GM12875 (cell line): ENCODE measurements around the gene KLRG1.

Experiments used
- H3K4me3 ChIP-seq: one replicate; pipeline ENCODE4 v1.5.1; 2011; ENCODE audit warnings: low read depth, low read length, control low read depth
- TF ChIP-seq, protein P1 (sequence below): IDR thresholded peaks from 2 replicates; pipeline ENCODE4 v1.5.1; 2011; ENCODE audit warnings: low read depth, mild to moderate bottlenecking, control low read depth, inconsistent platforms, low read length, moderate library complexity, borderline replicate concordance; ENCODE audit not compliant: insufficient read depth

Gene KLRG1

DNA sequence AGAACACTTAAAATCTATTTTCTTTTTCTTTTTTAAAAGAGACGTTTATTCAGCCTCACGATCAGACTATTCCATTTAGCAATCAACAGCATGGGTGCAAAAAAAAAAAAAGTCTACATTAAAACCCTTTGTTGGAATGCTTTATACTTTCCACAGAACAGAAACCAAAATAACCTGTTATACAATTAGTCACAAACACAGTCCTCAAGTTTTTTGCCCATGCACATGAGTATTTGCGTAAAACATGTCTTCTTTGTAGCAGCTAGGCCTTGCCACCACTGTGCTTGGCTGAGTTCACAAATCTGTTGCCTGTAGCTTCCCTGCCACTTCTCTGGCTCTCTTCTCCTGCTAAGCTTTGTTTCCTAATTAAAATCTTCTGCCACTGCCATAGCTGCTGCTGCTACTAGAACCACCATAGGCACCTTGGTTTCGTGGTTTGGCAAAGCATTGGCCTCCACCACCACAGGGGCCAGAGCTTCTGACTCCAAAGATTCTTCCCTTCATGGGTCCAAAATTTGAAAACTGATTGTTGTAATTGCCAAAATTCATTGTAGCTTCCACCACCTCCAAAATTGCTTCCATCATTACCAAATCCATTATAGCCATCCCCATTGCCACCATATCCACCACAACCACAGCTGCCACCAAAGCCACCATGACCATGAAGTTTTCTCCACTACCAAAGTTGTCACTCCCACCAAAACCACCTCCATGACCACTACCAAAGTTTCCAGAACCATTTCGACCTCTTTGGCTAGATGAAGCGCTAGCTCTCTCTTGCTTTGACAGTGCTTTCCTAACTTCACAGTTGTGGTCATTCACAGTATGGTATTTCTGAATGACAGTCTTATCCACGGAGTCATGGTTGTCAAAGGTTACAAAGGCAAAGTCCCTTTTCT lies 38.1 kb downstream of the KLRG1 start:
- H3K4me3 ChIP-seq = no peak overlapping the region
- TF ChIP-seq, protein P1, sequence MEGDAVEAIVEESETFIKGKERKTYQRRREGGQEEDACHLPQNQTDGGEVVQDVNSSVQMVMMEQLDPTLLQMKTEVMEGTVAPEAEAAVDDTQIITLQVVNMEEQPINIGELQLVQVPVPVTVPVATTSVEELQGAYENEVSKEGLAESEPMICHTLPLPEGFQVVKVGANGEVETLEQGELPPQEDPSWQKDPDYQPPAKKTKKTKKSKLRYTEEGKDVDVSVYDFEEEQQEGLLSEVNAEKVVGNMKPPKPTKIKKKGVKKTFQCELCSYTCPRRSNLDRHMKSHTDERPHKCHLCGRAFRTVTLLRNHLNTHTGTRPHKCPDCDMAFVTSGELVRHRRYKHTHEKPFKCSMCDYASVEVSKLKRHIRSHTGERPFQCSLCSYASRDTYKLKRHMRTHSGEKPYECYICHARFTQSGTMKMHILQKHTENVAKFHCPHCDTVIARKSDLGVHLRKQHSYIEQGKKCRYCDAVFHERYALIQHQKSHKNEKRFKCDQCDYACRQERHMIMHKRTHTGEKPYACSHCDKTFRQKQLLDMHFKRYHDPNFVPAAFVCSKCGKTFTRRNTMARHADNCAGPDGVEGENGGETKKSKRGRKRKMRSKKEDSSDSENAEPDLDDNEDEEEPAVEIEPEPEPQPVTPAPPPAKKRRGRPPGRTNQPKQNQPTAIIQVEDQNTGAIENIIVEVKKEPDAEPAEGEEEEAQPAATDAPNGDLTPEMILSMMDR = no peak

DNA sequence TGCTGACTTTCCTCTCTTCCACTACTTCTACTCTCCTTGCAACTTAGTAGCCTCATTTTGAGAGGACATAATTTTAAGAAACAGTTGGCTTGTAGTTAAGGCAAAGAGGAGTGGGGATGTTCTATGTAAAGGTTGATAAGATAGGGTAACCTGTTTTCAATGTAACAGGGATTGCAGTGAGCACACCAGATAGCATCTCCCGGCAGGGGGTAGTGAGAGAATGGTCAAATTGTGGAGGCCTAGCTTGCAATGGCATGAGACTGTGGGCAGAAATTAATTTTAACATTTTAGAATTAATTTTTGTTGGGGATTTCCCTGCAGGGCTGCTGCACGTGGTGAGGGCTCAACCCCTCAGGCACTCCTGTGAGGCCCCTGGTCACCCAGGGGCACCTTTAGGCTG lies 41.4 kb downstream of the KLRG1 start:
- TF ChIP-seq, protein P1 = no peak
- H3K4me3 ChIP-seq = no peak overlapping the region

DNA sequence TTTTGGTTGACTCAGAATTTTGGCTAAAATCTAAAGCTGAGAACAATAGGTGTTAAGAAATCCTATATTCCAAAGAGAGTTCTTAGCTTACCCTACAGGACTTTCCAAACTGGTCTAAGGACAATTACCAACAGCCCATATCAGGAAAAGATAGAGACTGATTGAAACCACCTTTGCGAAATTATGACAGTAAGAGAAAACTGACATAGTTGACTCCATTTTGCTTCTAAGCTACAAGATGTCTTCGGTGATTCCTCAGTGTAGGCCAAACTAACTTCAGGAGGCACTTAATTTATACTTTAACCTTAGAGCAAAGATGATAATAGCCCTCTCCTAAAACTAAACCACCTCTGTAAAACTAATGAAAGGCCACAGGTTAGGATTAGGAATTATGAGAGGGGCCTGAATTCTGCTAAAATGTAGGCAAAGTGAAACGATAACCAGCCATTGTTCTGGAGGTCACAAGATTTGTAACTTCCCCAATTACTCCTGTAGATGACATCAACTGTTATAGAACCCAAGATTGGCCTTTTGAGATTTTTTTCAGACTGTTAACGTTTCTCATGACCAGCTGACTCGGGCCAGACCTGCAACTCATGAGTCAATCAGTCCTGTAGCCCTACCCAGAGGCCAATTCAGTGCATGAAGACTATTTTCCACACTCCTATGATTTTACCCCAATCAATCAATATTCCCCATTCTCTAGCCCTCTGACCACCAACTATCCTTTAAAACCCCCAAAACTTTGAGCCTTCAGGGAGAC lies 43.0 kb downstream of the KLRG1 start:
- H3K4me3 ChIP-seq = no peak overlapping the region
- TF ChIP-seq, protein P1 = no peak

DNA sequence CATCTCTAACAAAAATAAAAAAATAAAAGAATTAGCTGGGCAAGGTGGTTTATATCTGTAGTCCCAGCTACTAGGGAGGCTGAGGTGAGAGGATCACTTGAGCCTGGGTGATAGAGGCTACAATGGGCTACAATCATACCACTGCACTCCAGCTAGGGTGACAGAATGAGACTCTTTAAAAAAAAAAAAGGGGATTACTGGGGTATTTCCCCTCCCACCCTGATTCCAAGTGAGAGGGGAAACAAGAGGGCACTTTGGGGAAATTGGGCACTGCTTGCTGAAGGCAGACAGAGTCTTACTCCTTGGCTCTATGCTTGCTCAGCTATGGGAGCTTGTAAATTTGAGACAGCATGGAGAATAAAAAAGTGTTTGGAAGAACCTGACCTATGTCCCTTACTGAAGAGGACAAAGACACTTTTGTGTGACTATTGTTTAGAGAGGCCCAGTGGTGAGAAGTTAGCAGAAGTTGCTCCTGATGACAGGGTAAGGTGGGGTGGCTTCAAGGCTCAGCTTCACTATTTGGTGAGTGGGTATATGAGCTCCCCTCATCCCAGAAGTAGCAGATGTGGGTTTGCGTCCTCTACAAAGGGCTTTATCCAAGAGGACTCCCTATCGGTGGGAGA lies 44.0 kb downstream of the KLRG1 start:
- TF ChIP-seq, protein P1 = no peak
- no peak overlapping the region for H3K4me3 ChIP-seq

DNA sequence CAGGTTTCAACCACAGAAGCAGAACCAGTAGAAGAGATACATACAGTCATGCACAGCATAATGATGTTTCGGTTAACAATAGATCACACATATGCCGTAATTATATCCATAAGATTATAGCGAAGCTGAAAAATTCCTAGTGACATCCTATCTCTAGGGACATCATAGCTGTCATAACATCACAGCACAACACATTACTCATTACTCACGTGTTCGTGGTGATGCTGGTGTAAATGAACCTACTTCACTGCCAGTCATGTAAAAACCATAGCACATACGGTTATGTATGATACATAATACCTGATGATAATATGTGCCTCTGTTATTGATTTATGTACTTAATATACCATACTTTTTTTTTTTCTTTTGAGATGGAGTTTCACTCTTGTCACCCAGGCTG lies 44.7 kb downstream of the KLRG1 start:
- TF ChIP-seq, protein P1 = no peak
- no peak overlapping the region for H3K4me3 ChIP-seq

DNA sequence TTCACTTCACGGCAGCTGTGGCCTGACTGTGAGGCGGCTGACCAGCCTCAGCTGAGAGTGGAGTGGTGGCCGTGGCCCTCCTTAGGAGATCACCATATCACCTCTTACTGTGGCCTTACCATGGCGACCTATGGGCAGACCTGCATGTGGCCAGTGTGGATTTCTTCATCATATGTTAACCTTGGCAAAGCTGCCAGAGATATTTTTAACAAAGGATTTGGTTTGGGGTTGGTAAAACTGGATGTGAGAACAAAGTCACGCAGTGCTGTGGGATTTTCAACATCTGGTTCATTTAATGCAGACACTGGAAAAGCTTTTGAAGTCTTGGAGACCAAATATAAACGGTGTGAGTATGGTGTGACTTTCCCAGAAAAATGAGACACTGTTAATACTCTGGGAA lies 46.9 kb downstream of the KLRG1 start:
- no peak overlapping the region for H3K4me3 ChIP-seq
- TF ChIP-seq, protein P1 = no peak
